Tongue (tissue), 2 donors: Measurements from ENCODE around the gene EVI2A. TPM values are rescaled to one million over a fixed set of nuclear protein-coding genes. Genes with fewer than 3 reads are reported as not detected.
A peak's percentile ranks its signal among the peaks of the same experiment; 100 is the strongest.
"Not testable (repeated sequence)": the region's sequence is repeated elsewhere in the genome, so short reads cannot be mapped to it uniquely, and the experiment has no call there.

Source experiments
- DNase-seq: peaks from one replicate; pipeline ENCODE4 v3.0.0-alpha.2; 2015
- total RNA-seq: library from RNA; depleted of rRNA; stranded (reverse); fragments of >200 nt; gene quantifications from one replicate; pipeline ENCODE4 v1.2.3, GENCODE V29; 2014

The EVI2A gene
- total RNA-seq, result 1.4 TPM

GRCh38 chr17:31321481-31321880 lies at the start of gene EVI2A:
Gene EVI2A, minus strand, starts transcription at chr17:31321622. Its CDS starts 2,609 bp downstream, at chr17:31319013.
- DNase-seq, result peak; percentile 25

- no peak for DNase-seq
Measured at GRCh38 chr17:31369266-31369665, 47.8 kb upstream of the EVI2A start.

- DNase-seq, result no peak
Measured at GRCh38 chr17:31366088-31366487, 44.7 kb upstream of the EVI2A start.

- no peak for DNase-seq
Measured at GRCh38 chr17:31364012-31364411, 42.6 kb upstream of the EVI2A start.

- DNase-seq, result peak; percentile 10
Measured at GRCh38 chr17:31357839-31358394, 36.5 kb upstream of the EVI2A start.

DNA sequence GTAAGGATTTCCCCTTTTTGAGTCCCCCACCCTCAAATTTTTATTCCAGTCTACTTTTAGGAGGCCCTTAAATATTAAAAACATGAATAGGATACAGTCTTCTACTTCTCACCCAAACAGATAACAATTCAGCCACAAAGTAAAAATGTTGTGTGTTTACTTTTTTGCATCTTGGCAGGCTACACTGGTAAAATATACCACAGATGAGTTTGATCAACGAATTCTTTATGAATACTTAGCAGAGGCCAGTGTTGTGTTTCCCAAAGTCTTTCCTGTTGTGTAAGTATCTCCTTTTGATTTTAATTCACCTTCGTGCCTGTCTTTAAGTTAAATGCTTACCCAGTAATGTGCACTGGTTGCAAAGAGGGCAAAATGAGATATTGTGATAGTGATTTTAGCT lies 35.7 kb upstream of the EVI2A start:
- DNase-seq, result no peak

DNA sequence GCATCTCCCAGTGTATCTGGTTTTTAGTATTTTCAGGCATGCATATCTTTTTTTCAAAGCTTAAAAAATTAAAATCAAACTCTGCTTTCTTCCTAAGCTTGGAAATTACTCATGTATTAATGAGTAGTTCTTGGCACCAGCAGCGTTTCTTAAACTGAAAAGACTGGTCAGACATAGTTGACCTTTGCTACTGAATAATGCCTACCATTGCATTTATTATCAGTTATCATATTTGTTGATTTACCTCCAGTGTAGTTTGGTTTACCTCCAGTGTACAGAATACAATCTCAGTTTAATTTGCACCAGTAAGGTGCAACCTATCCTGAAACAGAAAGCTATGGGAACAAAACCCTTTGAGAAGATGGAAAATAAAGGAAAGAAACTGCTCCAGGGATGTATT lies 34.5 kb upstream of the EVI2A start:
- DNase-seq, result no peak

DNA sequence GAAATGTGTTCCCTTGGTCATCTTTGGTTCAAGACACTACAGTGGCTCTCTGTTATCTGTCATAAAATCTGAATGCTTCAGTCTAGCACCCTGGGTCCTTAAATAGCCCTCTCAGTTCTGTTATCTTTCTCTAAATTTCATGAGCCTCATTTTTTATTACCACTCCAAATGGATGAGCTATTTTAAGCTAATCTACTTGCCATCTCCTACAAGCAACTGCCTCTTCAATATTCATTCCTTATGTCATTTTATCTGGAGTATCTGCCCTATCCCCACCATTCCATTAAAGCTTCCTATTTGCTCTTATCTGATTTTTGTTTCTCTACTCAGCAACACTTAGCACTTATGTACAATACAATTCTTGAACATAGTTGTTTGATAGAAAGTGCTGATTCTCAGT lies 28.0 kb upstream of the EVI2A start:
- DNase-seq, result no peak

GRCh38 chr17:31345191-31345747 lies 23.8 kb upstream of the EVI2A start:
- not testable (repeated sequence) for DNase-seq

GRCh38 chr17:31339906-31340661 lies 18.7 kb upstream of the EVI2A start:
- DNase-seq, result no peak

GRCh38 chr17:31329221-31329620 lies 7.8 kb upstream of the EVI2A start:
- no peak for DNase-seq

DNA sequence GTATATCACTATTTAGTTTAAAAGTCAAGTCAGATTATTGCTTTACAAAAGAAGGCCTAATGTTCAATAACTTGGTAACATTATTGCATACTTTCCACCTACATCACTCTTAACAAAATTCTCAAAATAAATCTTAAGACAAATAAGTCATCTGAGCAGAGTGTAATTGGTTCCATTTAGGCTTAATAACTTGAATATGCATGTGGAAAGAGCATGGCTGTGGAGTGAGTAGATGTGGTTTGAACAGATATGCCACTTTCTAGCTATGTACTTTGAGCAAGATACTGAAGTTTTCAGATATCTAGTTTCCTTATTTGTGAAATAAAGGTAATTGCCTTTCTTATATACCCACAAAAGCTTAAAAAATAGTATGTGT lies 6.7 kb upstream of the EVI2A start:
- no peak for DNase-seq

- DNase-seq, result no peak
Measured at GRCh38 chr17:31327534-31328159, 6.2 kb upstream of the EVI2A start.

GRCh38 chr17:31323551-31323950 lies 2.1 kb upstream of the EVI2A start:
- no peak for DNase-seq

- no peak for DNase-seq
Measured at GRCh38 chr17:31321966-31322365, 544 bp upstream of the EVI2A start.

DNA sequence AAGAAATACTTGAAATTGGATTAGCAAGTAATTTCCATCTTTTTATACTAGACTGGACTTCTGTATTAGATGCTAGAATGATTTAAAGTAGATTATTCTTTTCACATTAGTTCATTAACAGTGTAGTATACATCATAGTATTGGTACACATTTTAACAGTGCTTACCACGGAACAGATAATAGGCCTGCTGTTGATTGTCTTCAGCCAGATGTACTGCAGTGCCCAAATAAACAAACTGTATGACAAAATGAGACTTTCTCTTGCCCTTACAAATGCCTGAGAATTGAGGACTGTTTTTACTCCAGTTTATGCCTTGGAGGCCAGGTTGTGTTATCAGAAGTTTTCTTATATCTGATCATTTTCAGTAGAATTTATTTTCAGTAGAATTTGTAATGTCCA lies 631 bp downstream of the EVI2A start:
- DNase-seq, result no peak

DNA sequence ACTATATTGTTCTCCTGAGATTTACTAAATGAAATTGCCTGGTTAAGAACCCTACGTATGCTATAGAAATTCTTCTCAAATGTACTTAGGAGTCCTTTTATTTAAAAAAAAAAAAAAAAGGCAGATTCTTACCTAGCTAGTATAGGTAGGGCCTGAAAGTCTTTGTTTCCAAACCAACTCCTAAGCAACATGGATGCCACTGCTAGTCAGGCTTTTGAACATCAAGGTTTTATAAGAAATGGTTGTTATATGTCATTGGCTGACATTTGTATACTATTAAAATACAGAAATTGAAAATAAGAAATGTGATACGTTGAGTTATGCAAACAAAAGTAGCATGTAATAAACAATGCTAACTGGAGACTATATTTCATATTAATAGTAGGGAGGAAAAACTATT lies 1.2 kb downstream of the EVI2A start:
- no peak for DNase-seq

DNA sequence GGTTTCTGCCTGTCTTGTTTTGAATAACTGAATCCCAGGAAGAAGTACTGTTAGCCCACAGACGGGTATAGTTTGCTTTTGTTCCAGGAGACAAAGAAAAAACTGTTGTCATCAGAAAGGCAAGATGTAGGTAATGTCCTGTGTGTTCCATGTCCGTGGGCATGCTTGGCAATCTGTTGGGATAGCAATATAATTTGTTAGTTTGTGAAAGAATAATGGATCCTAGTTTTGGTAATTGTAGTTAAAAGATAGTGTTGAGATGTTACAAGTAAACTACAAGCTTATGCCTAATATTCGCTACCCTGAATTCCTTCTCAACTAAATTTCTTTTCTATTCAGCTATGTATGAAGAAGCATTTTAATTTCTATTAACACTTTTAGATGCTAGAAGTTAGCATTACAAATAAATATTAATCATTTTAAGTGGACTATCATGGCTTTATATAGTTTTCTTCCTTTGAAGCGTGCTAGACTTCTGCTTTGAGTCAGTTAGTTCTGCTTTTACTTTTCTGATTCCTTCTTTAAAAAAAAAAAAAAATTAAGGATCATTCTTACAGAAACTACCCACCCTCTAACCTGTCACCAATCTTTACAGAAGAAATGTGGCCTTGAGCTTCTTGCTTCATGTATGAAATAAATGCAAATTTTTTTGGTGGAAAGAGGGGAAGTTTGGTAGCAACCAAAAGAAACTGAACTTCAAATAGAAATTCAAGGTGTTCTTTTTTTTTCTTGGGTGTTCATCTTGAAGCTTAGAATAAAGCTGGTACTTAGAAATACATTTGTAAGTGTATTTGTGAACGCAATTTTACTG lies 2.4 kb downstream of the EVI2A start:
- no peak for DNase-seq

DNA sequence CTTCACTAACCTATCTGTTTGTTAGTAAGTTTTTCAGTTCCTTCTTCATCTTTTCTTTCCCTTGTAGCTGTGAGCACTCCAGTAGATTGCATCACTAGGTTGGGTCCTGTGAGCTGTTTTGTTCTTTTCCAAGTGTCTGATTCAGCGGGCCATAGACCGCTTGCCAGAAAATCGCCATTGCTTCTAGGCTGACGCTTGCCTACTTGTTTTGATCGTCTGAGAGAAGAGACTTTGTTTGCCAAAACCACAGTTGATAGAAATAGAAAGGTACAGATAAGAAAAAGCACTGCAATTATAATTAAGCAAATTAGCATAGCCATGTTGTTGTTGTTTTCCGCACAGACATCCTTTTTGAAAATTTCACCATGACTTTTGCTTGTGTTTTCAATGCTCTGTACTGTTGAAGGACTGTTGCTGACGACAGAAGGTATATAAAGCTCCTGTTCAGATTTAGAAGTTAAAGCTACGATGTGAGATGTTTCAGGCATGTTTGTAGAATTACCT lies 3.1 kb downstream of the EVI2A start:
- DNase-seq, result peak; percentile 10

DNA sequence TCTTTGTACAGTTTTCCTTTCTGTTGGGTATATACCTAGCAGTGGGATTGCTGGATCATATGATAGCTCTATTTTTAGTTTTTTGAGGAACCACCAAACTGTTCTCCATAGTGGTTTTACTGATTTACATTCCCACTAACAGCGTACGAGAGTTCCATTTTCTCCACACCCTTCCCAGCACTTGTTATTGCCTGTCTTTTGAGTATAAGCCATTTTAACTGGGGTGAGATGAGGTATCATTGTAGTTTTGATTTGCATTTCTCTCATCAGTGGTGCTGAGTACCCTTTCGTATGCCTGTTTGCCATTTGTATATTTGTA lies 6.7 kb downstream of the EVI2A start:
- DNase-seq, result no peak

- no peak for DNase-seq
Measured at GRCh38 chr17:31313982-31314781, 7.2 kb downstream of the EVI2A start, which contains the start of gene EVI2B. Gene EVI2B, minus strand, starts transcription at chr17:31314054. Its CDS starts 8,445 bp downstream, at chr17:31305609.

DNA sequence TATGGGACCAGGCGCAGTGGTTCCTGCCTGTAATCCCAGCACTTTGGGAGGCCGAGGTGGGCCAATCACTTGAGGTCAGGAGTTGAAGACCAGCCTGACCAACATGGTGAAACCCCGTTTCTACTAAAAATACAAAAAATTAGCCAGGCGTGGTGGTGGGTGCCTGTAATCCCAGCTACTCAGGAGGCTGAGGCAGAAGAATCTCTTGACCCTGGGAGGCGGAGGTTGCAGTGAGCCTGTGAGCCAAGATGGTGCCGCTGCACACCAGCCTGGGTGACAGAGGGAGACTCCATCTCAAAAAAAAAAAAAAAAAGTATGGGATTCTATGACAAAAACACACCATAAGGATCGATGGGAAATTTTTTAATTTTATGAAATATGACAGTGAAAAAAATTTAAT lies 9.2 kb downstream of the EVI2A start:
- DNase-seq, result not testable (repeated sequence)
